ENCODE measurements around the gene MRPL46. TPM values are rescaled to one million over a fixed set of nuclear protein-coding genes. Genes with fewer than 3 reads are reported as not detected.
"Not testable (repeated sequence)": the region's sequence is repeated elsewhere in the genome, so short reads cannot be mapped to it uniquely, and the experiment has no call there.

The MRPL46 gene
- polyA plus RNA-seq, 4 donors, result 21.5 to 36.7 (median 27.4) TPM

DNA sequence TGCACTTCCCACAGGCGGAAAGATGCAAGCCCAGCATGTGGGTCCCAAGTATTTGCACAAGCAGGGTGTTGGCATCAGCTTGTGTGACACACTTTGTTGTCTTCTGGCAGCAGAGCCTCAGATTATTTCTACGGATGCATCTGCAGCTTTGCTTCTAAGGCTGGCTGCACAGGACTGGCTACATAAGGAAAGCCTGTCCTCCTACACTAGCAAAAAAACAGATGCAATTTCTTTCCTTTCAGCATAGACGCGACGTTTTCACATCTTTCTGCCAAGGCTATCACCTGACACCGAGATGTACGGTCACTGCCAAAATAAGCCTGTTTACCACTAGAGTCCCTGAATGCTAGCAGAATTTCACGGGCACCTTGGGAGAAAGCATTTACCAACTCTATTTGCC is 13.8 kb upstream of the MRPL46 start:
- DNase-seq (ENCODE audit: low read depth in 4 of 4, low spot score in 3 of 4), result no peak

DNA sequence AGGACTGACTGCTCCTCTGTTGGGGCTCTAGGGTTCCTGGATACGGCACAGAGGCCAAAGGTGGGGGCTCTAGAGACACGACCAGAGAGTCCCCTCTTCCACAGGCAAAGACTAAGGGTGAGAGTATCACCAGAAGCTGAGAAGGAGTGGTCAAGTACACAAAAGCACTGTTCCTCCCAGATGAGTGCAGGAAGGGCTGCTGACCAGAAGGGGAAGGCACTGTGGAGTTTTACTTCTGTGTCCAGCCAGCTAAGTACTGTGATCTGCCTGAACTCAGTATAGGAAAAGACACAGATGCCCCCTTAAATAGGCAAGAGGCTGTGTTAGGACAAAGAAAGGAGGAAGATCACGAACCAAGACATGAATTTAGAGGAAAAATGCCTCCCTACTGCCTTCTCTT is 12.0 kb upstream of the MRPL46 start:
- no peak for DNase-seq (ENCODE audit: low read depth in 4 of 4, low spot score in 3 of 4)

DNA sequence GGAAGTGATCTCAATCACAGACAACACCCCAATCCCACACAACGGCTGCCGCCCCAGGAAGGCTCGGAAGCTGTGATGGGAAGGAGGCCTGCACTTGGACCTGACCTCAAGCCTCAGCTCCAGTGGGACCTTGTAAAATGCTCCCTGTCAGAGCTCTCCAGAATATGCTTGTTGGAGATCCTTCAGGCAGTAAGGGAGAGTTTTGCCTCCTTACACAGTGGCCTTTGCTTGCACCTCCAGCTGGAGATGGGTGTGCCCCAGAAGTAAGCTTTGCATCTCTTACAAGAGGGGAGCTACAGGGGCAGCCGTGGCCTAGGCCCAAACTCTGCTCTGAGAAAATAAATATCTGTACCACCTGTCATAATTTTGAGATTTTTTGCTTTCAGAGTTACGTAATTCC is 10.7 kb upstream of the MRPL46 start:
- DNase-seq (ENCODE audit: low read depth in 4 of 4, low spot score in 3 of 4), result no peak

DNA sequence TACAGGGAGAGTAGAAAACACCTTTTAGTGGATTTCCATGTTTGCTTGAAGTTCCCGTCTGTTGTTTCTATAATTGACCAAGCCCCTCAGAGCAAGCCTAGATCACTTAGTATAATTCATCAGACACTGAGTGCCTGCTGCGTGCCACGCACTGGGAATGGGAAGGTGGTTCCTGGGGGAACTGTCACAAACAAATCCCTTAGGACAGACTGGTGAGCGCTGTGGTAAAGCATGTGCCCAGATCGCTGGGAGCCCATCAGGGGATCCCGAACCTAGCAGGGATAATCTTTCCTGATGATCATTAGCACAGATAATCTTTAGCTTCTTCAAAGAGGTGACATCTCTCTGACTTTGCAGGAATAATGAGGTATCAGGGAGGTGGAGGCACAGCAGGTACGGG is 9.9 kb upstream of the MRPL46 start:
- no peak for DNase-seq (ENCODE audit: low read depth in 4 of 4, low spot score in 3 of 4)

DNA sequence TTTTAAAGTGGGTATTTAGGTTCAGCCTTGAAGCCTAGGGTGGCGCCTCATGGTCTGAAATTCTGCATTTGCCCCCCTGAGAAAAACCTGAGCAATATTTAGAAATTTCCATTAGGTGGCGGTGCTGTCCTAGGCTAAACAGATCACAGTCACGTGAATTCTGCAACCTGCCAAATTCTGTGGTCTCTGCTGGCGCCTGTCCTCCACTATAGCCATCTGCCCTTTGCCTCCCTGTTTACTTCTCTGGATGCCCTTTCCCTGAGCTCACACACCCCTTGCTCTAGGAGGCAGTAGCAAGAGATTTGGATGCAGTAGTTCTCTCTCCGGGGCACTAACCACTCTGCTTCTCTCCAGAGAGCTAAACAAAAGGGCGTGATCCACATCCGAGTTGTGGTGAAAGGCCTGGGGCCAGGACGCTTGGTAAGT is 9.5 kb upstream of the MRPL46 start:
- no peak for DNase-seq (ENCODE audit: low read depth in 4 of 4, low spot score in 3 of 4)

DNA sequence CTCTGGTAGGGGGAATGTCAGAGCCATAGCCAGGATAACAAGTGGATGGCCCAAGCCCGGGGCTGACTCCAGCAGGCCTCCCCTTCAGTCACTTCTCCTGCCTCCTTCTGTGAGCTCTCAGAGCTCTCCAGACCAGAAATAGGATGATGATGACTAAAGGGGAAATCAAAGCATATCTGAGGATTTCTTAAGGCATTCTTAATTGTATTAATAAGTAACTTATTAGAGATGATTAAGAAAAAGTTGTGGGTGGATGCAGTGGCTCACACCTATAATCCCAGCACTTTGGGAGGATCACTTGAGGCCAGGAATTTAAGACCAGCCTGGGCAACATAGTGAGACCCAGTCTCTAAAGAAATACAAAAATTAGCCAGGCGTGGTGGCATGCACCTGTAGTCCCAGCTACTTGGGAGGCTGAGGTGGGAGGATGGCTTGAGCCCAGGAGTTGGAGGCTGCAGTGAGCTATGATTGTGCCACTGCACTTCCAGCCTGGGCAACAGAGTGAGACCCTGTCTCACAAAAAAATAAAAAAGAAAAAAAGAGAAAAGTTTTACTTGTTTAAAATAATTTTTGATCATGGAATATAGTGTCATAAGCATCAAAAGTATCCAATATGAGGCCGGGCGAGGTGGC is 6.6 kb upstream of the MRPL46 start:
- DNase-seq (ENCODE audit: low read depth in 4 of 4, low spot score in 3 of 4), result not testable (repeated sequence)

DNA sequence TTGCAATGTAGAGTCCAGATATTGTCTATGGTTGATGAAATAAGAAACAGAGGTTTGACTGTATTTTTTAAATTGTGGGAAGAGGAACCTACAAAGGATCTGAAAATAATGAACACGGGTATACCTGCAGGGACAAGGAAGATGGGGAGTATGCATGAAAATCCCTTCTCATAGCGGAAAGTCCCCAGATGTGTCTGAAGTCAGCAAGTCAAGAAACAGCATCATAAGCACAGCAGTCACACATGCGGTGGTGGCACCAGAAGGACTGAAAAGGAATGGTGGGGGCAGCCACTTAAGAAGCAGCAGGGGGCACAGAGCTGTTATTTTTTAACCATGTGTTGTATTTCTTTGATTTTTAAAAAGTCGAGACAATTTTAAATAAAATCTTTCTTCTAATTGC is 5.0 kb upstream of the MRPL46 start:
- no peak for DNase-seq (ENCODE audit: low read depth in 4 of 4, low spot score in 3 of 4)

DNA sequence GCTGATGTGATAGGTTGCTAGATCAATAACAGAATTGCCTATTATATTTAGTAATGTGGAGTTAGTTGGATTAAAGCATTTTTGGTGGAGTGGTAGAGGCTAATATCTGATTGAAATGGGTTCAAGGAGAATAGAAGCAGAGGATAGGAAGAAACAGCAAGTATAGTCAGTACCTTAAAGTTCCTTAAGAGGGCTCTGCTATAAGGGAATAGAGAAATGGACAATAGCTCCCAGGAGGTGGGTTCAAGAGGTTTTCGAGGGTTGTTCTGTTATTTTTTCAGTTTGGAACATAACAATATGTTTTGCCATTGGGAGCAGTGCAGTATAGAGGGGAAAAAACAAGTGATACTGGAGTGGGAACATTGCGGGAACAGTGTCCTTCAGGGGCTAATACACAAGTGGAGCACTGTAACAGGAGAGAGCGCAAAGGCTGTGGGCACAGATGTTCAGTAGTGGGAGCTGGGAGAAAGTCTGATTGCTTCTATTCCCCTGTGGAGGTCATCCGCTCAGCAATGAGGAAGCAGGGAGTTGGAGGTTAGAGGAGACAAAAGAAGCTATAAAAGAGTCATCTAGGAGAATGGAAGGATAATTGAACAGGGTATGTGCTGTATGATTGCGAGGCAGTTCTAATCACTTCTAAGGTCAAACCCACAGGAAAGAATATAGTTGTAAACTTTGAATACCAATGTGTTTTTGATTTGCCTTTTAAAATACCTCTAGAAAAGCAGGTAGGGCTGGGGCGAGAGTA is 3.6 kb upstream of the MRPL46 start:
- no peak for DNase-seq (ENCODE audit: low read depth in 4 of 4, low spot score in 3 of 4)

DNA sequence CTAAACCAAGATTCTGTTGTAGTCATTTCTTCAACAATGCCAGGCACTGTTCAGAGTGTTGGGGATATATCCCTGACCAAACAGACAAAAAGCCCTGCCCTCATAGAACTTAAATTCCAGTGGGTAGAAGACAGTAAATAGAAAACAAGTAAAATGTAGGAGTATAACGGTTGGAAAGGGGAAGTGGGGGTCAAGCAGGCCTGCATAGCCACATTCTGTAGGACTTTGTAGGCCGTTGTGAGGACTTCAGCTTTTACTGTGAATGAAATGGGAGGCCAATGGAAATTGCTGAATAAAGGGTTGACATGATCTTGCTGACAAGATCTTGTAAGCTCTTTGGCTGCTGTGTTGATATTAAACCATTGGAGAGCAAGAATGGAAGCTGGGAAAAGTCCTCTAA is 2.1 kb upstream of the MRPL46 start:
- DNase-seq (ENCODE audit: low read depth in 4 of 4, low spot score in 3 of 4), result no peak

DNA sequence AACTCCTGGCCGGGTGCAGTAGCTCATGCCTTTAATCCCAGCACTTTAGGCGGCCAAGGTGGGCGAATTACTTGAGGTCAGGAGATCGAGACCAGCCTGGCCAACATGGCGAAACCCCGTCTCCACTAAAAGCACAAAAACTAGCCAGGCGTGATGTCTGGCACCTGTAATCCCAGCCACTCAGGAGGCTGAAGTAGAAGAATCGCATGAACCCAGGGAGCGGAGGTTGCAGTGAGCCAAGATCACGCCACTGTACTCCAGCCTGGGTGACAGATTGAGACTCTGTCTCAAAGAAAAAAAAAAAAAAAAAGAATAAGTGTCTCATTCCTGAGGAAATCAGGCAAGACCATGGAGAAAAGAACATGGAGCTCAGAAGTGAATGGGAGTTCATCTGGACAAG is 1.5 kb upstream of the MRPL46 start:
- DNase-seq (ENCODE audit: low read depth in 4 of 4, low spot score in 3 of 4), result not testable (repeated sequence)

DNA sequence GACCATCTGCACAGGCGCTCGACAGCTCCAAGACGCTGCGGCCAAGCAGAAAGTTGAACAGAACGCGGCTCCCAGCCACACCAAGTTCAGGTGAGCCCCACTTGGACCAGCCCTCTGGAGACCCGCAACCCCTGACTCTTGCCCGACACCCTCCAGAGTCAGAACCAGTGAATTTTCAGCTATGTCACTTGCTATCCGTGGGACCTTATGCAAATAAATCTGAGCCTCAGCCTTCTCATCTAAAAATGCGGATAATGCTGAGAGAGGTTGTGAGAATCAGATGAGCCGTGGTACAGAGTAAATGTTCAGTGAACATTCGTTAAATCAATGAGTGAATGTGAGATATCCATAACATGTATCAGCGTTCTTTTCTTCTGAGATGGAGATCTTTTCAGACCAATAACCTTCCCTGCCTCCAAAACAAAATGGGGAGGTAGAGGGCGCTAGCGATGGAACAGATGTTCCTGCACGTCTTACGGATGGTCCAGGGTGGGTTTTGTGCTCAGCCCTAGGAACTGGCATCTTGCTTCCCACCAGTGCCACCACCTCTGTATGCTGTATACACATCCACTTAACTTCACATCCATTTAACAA is 844 bp upstream of the MRPL46 start:
- no peak for DNase-seq (ENCODE audit: low read depth in 4 of 4, low spot score in 3 of 4)

DNA sequence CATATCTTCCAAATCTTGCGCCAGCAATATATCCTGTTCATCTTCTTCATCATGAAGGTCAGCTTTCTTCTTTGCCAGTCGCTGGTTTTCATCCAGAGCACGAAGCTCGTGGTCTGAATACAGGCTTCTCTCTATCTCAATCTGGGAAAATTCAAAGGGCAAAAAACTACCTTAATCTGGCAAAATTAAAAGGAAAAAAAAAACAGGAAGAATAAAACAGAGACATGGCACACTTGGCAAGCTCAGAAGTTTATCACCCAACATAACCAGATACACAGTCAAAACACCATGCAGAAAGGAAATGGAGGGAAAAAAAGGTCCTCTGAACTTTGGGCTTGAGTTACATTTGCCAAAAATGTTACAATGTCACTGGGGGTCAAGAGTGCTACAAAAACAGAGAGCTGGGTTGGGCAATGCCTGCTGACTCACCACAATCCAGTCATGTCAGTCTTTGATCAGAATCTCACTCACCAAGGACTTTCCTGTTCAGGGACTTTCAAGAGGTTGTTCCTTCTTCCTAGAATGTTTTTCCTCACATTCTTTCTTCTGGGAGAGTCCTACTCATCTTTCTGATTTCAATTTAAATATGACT is 1.5 kb downstream of the MRPL46 start:
- no peak for DNase-seq (ENCODE audit: low read depth in 4 of 4, low spot score in 3 of 4)

DNA sequence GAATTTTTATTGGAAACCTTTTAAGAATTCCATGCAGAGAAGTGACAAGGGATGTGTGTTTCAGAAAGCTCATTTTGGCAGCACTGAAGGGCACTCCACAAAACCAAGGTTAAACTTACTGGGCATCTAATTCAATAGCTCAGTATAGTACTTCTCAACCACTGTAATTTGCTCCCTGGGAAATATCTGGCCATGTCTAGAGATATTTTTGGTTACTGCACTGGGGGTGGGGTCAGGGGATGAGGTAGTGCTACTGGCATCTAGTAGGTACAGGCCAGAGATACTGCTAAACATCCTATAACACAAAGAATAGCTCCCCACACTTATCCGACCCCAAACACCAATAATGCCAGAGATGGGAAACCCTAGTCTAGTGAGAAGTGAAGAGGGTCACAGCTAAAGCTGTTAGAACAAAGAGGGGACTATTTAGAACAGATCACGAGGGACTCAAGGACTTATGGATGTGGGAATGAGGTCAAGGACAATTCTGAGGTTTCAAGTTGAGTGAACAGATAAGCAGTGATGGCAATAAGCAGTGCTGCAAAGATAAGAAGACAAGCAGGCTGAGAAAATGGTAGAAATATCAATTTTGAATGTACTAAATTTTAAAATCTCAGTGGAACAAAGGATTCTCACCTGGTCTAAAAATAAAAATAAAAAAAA is 3.2 kb downstream of the MRPL46 start:
- no peak for DNase-seq (ENCODE audit: low read depth in 4 of 4, low spot score in 3 of 4)

DNA sequence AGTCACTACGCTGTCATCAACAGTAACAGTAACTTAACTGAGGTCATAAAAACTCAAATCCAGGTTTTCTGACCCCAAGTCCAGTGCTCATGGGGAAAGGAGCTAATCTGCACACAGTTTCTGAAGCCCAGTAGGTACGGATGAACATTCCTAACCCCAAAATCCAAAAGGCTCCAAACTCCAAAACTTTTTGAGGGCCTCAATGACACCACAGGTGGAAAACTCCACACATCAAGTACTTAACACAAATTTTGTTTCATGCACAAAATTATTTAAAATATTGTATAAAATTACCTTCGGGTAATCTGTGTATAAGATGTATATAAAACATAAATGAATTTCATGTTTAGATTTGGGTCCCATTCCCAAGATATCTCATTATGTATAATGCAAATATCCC is 10.5 kb downstream of the MRPL46 start:
- no peak for DNase-seq (ENCODE audit: low read depth in 4 of 4, low spot score in 3 of 4)

DNA sequence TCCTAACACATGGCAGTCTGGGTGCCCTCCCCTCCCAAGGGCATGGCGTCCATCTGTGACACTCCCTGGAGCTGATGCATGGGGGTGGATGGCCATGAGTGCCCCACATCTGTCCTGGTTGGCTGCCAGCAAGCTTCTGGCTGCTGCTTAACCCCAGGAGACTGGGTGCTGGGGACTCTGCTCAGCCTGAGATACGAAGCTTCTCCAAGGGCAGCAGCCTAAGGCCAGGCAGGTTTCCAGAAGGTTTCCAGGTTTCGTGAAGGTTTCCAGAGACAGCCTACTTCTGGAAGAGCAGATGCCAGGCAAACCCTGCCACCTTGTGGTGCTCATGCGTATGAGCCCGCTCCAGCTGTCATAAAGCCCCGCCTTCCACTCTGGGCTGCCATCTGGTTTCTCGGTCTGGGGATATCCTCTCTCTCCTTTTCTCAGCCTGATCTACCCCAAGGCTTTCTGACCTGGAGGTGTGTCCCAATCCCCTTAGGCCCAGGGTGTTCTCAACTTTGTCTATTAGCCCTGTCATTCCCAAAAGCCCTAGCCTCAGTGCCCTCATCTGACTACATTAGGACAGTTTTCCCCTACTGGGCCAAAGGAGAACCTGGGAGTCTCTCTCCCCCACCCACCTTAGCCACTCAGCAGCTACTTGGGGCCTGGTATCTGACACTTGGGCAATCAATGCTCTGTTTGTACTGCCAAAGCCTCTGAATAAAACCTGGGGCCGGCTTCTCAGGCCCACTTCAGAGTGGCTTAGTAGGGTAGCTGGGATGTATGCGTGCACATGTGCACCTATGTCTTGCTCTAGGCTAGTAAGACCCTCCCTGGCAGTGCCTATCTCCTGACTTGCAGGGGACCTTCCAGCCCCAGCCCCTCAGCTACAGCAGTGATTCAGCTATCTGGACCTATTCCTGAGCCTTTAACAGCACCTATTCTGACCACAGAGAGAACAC is 12.0 kb downstream of the MRPL46 start:
- peak in 1 of 4 donors; percentile 45 for DNase-seq (ENCODE audit: low read depth in 4 of 4, low spot score in 3 of 4)

DNA sequence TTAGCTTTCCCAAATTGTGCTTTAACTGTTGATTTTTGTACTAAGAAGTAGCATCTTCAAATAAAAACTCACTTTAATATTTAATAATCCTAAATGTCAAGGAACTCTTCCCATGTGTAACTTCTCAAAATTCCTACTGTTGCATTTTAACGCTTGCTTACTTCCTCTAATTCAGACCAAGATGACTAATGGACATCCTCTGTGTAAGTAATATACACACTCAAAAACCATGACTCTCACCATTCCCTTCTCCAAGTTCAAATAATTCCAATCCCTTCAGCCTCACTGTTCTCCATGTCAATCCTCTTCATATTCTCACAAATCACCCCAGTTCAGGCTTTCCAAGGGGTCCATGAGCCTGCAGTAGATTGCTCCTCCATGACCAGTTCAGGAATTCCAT is 13.0 kb downstream of the MRPL46 start:
- DNase-seq (ENCODE audit: low read depth in 4 of 4, low spot score in 3 of 4), result no peak

DNA sequence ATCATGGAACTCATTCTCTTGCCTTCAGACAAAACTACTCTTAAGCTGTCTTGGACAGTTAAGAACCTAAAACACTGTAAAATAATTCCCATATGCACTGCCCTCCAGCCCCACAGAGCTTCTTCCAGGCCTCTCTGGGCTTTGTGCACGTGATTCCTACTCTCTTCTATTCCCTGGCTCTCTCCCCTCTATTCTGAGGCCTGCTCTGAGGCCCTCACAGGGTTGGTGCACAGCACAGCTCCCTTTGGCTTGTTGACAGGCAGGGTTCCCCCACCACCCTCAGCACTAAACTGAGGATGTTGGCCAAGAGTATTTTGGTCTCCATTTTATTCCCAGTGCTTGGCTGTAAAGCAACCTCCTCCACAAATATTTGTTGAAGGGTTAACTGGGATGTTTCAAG is 13.5 kb downstream of the MRPL46 start:
- DNase-seq (ENCODE audit: low read depth in 4 of 4, low spot score in 3 of 4), result no peak

DNA sequence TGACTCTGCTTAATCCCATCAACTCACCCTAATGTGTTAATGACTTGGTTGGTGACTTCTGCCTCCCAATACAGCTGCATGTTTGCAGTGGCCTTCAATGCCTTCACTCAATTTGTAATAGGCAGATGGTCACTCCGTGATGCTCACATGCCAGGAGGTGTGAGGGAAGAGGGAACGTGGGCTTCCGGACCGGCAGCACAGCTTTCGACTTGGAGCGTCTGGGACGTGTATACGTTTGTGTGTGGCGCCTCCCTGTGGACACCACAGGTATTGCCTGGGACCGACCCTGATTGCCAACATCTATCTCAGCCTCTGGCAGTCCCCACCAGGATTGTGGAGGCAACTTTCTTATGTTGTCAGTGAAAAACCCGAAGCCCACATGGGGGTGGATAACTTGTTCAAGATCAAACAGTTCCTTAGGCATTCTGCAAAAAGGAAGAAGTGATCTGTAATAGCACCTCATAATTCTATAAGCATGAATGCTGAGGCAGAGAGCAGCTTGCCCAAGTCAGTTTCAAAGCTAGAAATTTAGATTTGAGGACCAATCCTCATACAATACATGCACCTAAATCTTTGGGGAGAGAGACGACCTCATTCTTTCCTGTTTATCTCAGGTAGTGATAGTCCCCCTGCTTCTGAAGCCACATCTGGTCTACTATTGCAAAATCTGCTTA is 16.9 kb downstream of the MRPL46 start:
- DNase-seq (ENCODE audit: low read depth in 4 of 4, low spot score in 3 of 4), result no peak

DNA sequence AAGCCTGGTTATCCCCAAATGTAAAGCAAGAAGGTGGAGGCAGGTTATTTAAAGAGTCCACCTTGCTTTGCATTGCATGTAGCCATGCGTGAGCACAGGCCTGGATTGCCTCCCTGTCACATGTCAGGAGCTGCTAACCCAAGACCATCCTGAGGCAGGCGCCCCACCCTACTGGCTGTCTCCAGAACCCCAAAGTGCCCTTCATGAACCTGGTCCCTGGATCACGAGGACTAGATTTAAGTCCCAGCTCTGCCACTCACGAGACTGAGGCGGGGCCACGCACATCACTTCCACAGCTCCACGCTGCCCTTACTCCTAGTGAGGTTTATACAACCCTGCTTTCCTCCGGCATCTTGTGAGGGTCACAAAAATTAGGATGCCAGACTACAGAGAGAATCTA is 17.6 kb downstream of the MRPL46 start:
- DNase-seq (ENCODE audit: low read depth in 4 of 4, low spot score in 3 of 4), result no peak

Measured in left renal pelvis (tissue), 4 donors.